NCI-H1694 treated with DMSO at 0.1 percent for 48 hours (cell line): ENCODE data around the gene PLD5.

Experiments used
- DNase-seq: peaks from one replicate; lab custom pipeline; 2025; lab: John Stamatoyannopoulos, UW

The PLD5 gene

GRCh38 chr1:242524571-242525359, at the start of gene PLD5:
TSS of gene PLD5 (minus strand) at chr1:242524697.
- peak; percentile 48 for DNase-seq

GRCh38 chr1:242569867-242570266, 45.4 kb upstream of the PLD5 start:
- DNase-seq = no peak

GRCh38 chr1:242568666-242569065, 44.2 kb upstream of the PLD5 start:
- DNase-seq = no peak

GRCh38 chr1:242567596-242567995, 43.1 kb upstream of the PLD5 start:
- no peak for DNase-seq

GRCh38 chr1:242556759-242557158, 32.3 kb upstream of the PLD5 start:
- DNase-seq = no peak

- DNase-seq = no peak
These were observed 31.8 kb upstream of the PLD5 start for GRCh38 chr1:242556276-242556675.

GRCh38 chr1:242554577-242554976, 30.1 kb upstream of the PLD5 start:
- DNase-seq = no peak

- DNase-seq = no peak
These were observed 22.6 kb upstream of the PLD5 start for GRCh38 chr1:242546849-242547729.

GRCh38 chr1:242546441-242546840, 21.9 kb upstream of the PLD5 start:
- DNase-seq = no peak

- DNase-seq = no peak
These were observed 19.6 kb upstream of the PLD5 start for GRCh38 chr1:242544071-242544470.

- DNase-seq = no peak
These were observed 17.8 kb upstream of the PLD5 start for GRCh38 chr1:242542271-242542670.

GRCh38 chr1:242535986-242536385, 11.5 kb upstream of the PLD5 start:
- DNase-seq = no peak

GRCh38 chr1:242534753-242535152, 10.3 kb upstream of the PLD5 start:
- DNase-seq = no peak

- no peak for DNase-seq
These were observed 6.3 kb upstream of the PLD5 start for GRCh38 chr1:242530761-242531160.

GRCh38 chr1:242525769-242526168, 1.3 kb upstream of the PLD5 start:
- no peak for DNase-seq

GRCh38 chr1:242525360-242525722, 844 bp upstream of the PLD5 start:
- peak; percentile 48 for DNase-seq

GRCh38 chr1:242523719-242524570, 552 bp downstream of the PLD5 start:
- peak; percentile 37 for DNase-seq

- DNase-seq = no peak
These were observed 1.3 kb downstream of the PLD5 start for GRCh38 chr1:242522996-242523718.

- DNase-seq = no peak
These were observed 2.1 kb downstream of the PLD5 start for GRCh38 chr1:242522304-242522945.

GRCh38 chr1:242515555-242515954, 8.9 kb downstream of the PLD5 start:
- DNase-seq = no peak

GRCh38 chr1:242506724-242507123, 17.8 kb downstream of the PLD5 start:
- no peak for DNase-seq
